Endothelial cell of umbilical vein (primary cell): ENCODE results near the gene TBC1D24. TPM values are rescaled to one million over a fixed set of nuclear protein-coding genes. Genes with fewer than 3 reads are reported as not detected.

Experiments
- BruUV-seq: library from RNA; stranded (reverse); fragments of 400-500 nt; replicated peaks from 2 replicates; lab custom pipeline; 2021; lab: Mats Ljungman, UMichigan
- CTCF ChIA-PET: fragments of 300-600, 350-600 bp; sonication (Branson Sonifier 250); formaldehyde crosslinking; loops from one replicate; lab custom pipeline; 2021; ENCODE audit warnings: antibody characterized with exemption, inconsistent platforms; lab: Charles Lee
- POLR2A ChIA-PET: fragments of 300-600, 350-600 bp; sonication (Branson Sonifier 250); formaldehyde crosslinking; loops from one replicate; lab custom pipeline; 2021; ENCODE audit warnings: antibody characterized with exemption, inconsistent platforms; lab: Charles Lee
- DNase-seq: peaks from one replicate; pipeline ENCODE4 v3.0.0-alpha.2; 2011; ENCODE audit warnings: low read depth, low spot score
- FAIRE-seq: peaks from 2 replicates; lab custom pipeline; 2011; peaks lifted over from hg19 to GRCh38; lab: Jason Lieb, UNC
- H2AFZ ChIP-seq: 2 replicates; pipeline ENCODE4 v1.6.0; 2012; ENCODE audit warnings: low read depth, low read length, control low read depth, inconsistent platforms
- H3K27ac ChIP-seq: 2 replicates; pipeline ENCODE4 v1.5.1; 2011; ENCODE audit warnings: low read depth, mild to moderate bottlenecking, control low read depth, low read length, moderate library complexity; ENCODE audit not compliant: insufficient read depth
- H3K27me3 ChIP-seq, 2 experiments: 2 replicates each; pipeline versions ENCODE4 v1.6.0 to v1.6.1; 2011; ENCODE audit warnings: low read length in 2 of 2, mixed read lengths in 1 of 2; ENCODE audit not compliant: control insufficient read depth in 2 of 2, insufficient read depth in 2 of 2
- H3K36me3 ChIP-seq, 2 experiments: 2 replicates in 1 of 2; 3 replicates in 1 of 2; pipeline ENCODE4 v1.5.1; 2011; ENCODE audit warnings: low read length in 2 of 2, mild to moderate bottlenecking in 1 of 2, moderate library complexity in 1 of 2; ENCODE audit not compliant: control insufficient read depth in 2 of 2, insufficient read depth in 2 of 2; ENCODE audit errors: extremely low read depth in 1 of 2
- H3K4me1 ChIP-seq: 3 replicates; pipeline ENCODE4 v1.5.1; 2011; ENCODE audit warnings: mild to moderate bottlenecking, low read length; ENCODE audit not compliant: control insufficient read depth, insufficient read depth; ENCODE audit errors: extremely low read depth
- H3K4me2 ChIP-seq: 2 replicates; pipeline ENCODE4 v1.6.1; 2011; ENCODE audit warnings: low read length, control low read depth, mixed read lengths; ENCODE audit not compliant: insufficient read depth
- H3K4me3 ChIP-seq, 3 experiments: fragments of 200-600 bp in 1 of 3; sonication (generic), shearing (Covaris generic) in 1 of 3; replicated peaks in 1 of 3; 2 replicates each; pipeline ENCODE4 v1.5.1; 2011 to 2016; ENCODE audit warnings: control low read depth in 3 of 3, low read length in 3 of 3, mild to moderate bottlenecking in 2 of 3, inconsistent platforms in 1 of 3, low read depth in 1 of 3, moderate library complexity in 1 of 3; ENCODE audit not compliant: insufficient read depth in 1 of 3
- H3K79me2 ChIP-seq: 2 replicates; pipeline ENCODE4 v1.6.0; 2012; ENCODE audit warnings: low read length, inconsistent platforms; ENCODE audit not compliant: control insufficient read depth, insufficient read depth
- H3K9ac ChIP-seq: replicated peaks from 2 replicates; pipeline ENCODE3; 2011; ENCODE audit warnings: low read length, control low read depth; ENCODE audit not compliant: insufficient read depth; ENCODE audit errors: extremely low read depth
- H3K9me1 ChIP-seq: replicated peaks from 3 replicates; pipeline ENCODE4 v1.6.0; 2011; ENCODE audit warnings: mild to moderate bottlenecking, low read length; ENCODE audit not compliant: control insufficient read depth, insufficient read depth; ENCODE audit errors: extremely low read depth
- H3K9me3 ChIP-seq: replicated peaks from 2 replicates; pipeline ENCODE4 v1.5.1; 2012; ENCODE audit warnings: low read length, inconsistent platforms; ENCODE audit not compliant: control insufficient read depth, insufficient read depth
- H4K20me1 ChIP-seq: replicated peaks from 2 replicates; pipeline ENCODE3; 2011; ENCODE audit warnings: mild to moderate bottlenecking, low read length; ENCODE audit not compliant: control insufficient read depth, insufficient read depth; ENCODE audit errors: extremely low read depth
- EZH2 ChIP-seq: IDR thresholded peaks from 2 replicates; pipeline ENCODE4 v1.6.1; 2012; ENCODE audit warnings: borderline replicate concordance, low read depth, mild to moderate bottlenecking, moderate library complexity, low read length, inconsistent platforms; ENCODE audit not compliant: severe bottlenecking
- FOS ChIP-seq: IDR thresholded peaks from 2 replicates; pipeline ENCODE4 v1.6.1; 2011; ENCODE audit warnings: mild to moderate bottlenecking, low read length, moderate library complexity, borderline replicate concordance; ENCODE audit not compliant: insufficient read depth
- GATA2 ChIP-seq: IDR thresholded peaks from 2 replicates; pipeline ENCODE4 v1.7.0; 2011; ENCODE audit warnings: low read depth, mild to moderate bottlenecking, moderate library complexity, mixed read lengths, low read length; ENCODE audit not compliant: insufficient read length, insufficient read depth
- JUN ChIP-seq: IDR thresholded peaks from 2 replicates; pipeline ENCODE4 v1.6.1; 2011; ENCODE audit warnings: borderline replicate concordance, low read depth; ENCODE audit not compliant: insufficient read length, insufficient read depth
- MYC ChIP-seq: IDR thresholded peaks from one replicate; pipeline ENCODE4 v1.6.1; 2011; ENCODE audit warnings: mild to moderate bottlenecking, low read depth, low read length
- POLR2A ChIP-seq: IDR thresholded peaks from 2 replicates; pipeline ENCODE4 v1.6.1; 2012; ENCODE audit warnings: low read depth, mild to moderate bottlenecking, control low read depth, low read length
- POLR2AphosphoS5 ChIP-seq: IDR thresholded peaks from 2 replicates; pipeline ENCODE4 v1.6.1; 2012; ENCODE audit warnings: low read depth, mild to moderate bottlenecking, control low read depth, low read length, moderate library complexity; ENCODE audit not compliant: insufficient read depth
- dilution Hi-C: fragments of 300-500 bp; cut with MboI; formaldehyde crosslinking; loops from one replicate; pipeline ENCODE4 v1.15.0; 2019; ENCODE audit warnings: low sequenced_read_pairs; ENCODE audit not compliant: extremely low pct_ligation_motif_present
- intact Hi-C: fragments of 100-400 bp; cut with micrococcal nuclease; formaldehyde crosslinking; loops from one replicate; pipeline ENCODE4 v1.10.0; 2022
- polyA plus RNA-seq, 4 experiments: library from polyadenylated mRNA; depleted of rRNA in 3 of 4; stranded (reverse) in 3 of 4; unstranded in 1 of 4; fragments of >200 nt; gene quantifications; 2 replicates each; pipeline versions ENCODE4 v1.2.1 to v1.2.3, GENCODE V29; 2011 to 2012; ENCODE audit warnings: missing spikeins in 1 of 4
- total RNA-seq: library from RNA; stranded (reverse); gene quantifications from 2 replicates; pipeline ENCODE4 v1.2.3, GENCODE V29; 2021
- TF ChIP-seq, protein P1 (sequence below), 2 donors: IDR thresholded peaks; 1 replicate in 1 of 2; 2 replicates in 1 of 2; pipeline ENCODE4 v1.5.1; 2011; ENCODE audit warnings: low read length in 2 of 2, mild to moderate bottlenecking in 2 of 2, moderate library complexity in 2 of 2, control low read depth in 1 of 2, inconsistent platforms in 1 of 2, low read depth in 1 of 2; ENCODE audit not compliant: insufficient read depth in 1 of 2; ENCODE audit errors: extremely low read depth in 1 of 2
- TF ChIP-seq, protein P2 (sequence below): IDR thresholded peaks from 2 replicates; pipeline ENCODE4 v1.6.1; 2011; ENCODE audit not compliant: insufficient read depth, insufficient read length

TBC1D24 gene
- total and polyA plus RNA-seq, 2 donors (not counting 3 experiments of a cell fraction or from before 2014, with no cell fraction given) = 8.1 to 22.8 TPM

DNA sequence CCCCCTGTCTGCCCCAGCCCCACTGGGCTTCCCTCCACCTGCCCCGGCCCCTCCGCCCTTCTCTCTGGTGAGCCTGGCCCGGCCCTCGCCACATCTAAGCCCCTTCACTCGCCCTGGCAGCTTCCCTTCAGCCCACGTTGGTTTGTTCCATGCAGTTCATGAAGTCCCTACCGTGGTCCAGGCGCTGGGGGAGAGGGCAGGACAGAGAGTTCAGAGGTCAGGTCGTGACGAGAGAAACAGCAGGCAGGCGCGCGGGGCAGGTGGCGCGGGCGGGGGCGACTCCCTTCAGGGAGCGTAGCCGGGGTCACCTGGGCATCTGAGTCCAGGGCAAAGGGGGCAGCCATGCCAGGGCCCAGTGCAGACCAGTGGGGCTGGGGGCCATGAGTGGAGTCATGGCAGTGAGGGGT, 23.9 kb upstream of the TBC1D24 start:
- H3K9ac ChIP-seq = no peak overlapping the region
- no peak overlapping the region for H2AFZ ChIP-seq
- DNase-seq = no peak
- no peaks in the 10 kb centered on the region for H3K9me1 ChIP-seq
- peaks cover 1% of the 10 kb centered on the region for H3K79me2 ChIP-seq
- H3K9me3 ChIP-seq = no peaks in the 10 kb centered on the region
- H4K20me1 ChIP-seq = no peaks in the 10 kb centered on the region
- FAIRE-seq = no peak
- TF ChIP-seq, protein P1, sequence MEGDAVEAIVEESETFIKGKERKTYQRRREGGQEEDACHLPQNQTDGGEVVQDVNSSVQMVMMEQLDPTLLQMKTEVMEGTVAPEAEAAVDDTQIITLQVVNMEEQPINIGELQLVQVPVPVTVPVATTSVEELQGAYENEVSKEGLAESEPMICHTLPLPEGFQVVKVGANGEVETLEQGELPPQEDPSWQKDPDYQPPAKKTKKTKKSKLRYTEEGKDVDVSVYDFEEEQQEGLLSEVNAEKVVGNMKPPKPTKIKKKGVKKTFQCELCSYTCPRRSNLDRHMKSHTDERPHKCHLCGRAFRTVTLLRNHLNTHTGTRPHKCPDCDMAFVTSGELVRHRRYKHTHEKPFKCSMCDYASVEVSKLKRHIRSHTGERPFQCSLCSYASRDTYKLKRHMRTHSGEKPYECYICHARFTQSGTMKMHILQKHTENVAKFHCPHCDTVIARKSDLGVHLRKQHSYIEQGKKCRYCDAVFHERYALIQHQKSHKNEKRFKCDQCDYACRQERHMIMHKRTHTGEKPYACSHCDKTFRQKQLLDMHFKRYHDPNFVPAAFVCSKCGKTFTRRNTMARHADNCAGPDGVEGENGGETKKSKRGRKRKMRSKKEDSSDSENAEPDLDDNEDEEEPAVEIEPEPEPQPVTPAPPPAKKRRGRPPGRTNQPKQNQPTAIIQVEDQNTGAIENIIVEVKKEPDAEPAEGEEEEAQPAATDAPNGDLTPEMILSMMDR (IDR thresholded peaks at IDR 0.05; ENCODE audit: extremely low read depth in 1 of 2, insufficient read depth in 1 of 2, low read depth in 1 of 2, low read length in 2 of 2) = no peak
- no peak for TF ChIP-seq POLR2A
- TF ChIP-seq JUN = no peak
- TF ChIP-seq POLR2AphosphoS5 = no peak
- no peak for TF ChIP-seq MYC
- TF ChIP-seq, protein P2, sequence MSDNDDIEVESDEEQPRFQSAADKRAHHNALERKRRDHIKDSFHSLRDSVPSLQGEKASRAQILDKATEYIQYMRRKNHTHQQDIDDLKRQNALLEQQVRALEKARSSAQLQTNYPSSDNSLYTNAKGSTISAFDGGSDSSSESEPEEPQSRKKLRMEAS = no peak
- TF ChIP-seq FOS = no peak
- TF ChIP-seq EZH2 = no peak
- no peak for TF ChIP-seq GATA2
- peaks cover 21 to 39% of the 10 kb centered on the region in 2 experiments for H3K36me3 ChIP-seq
- H3K27me3 ChIP-seq = no peaks in the 10 kb centered on the region
- ChIA-PET POLR2A (no interaction called here), CTCF (interaction anchor here (1.7 kb wide), 1 partner anchor 50 kb away, joined by 6 read pairs; no protein-coding TSS in a partner anchor)
- BruUV-seq = no TSS peak
- no peak overlapping the region for H3K4me2 ChIP-seq
- dilution Hi-C loops = no loop called here
- no peak overlapping the region for H3K4me3 ChIP-seq
- intact Hi-C loops = no loop called here
- no peaks in the 10 kb centered on the region for H3K4me1 ChIP-seq
- no peak overlapping the region for H3K27ac ChIP-seq
